Measurements from ENCODE around the gene MYOCOS.
"Not testable (repeated sequence)": the region's sequence is repeated elsewhere in the genome, so short reads cannot be mapped to it uniquely, and the experiment has no call there.

MYOCOS gene

GRCh38 chr1:171622152-171622462 lies at the start of gene MYOCOS:
MYOCOS (plus strand) TSS chr1:171622243; CDS start chr1:171623884, 1,641 bp downstream.
- no peak for DNase-seq (ENCODE audit: low read depth in 4 of 4, low spot score in 1 of 4)

GRCh38 chr1:171576144-171576543 lies 45.9 kb upstream of the MYOCOS start:
- no peak for DNase-seq (ENCODE audit: low read depth in 4 of 4, low spot score in 1 of 4)

GRCh38 chr1:171581226-171581625 lies 40.8 kb upstream of the MYOCOS start:
- DNase-seq (ENCODE audit: low read depth in 4 of 4, low spot score in 1 of 4): peak in 1 of 4 experiments; percentile 12

- DNase-seq (ENCODE audit: low read depth in 4 of 4, low spot score in 1 of 4): no peak
Observed at GRCh38 chr1:171581766-171582165, 40.3 kb upstream of the MYOCOS start.

- DNase-seq (ENCODE audit: low read depth in 4 of 4, low spot score in 1 of 4): no peak
Observed at GRCh38 chr1:171582589-171582988, 39.5 kb upstream of the MYOCOS start.

GRCh38 chr1:171583591-171584201 lies 38.3 kb upstream of the MYOCOS start:
- no peak for DNase-seq (ENCODE audit: low read depth in 4 of 4, low spot score in 1 of 4)

- DNase-seq (ENCODE audit: low read depth in 4 of 4, low spot score in 1 of 4): no peak
Observed at GRCh38 chr1:171585715-171586114, 36.3 kb upstream of the MYOCOS start.

- DNase-seq (ENCODE audit: low read depth in 4 of 4, low spot score in 1 of 4): no peak
Observed at GRCh38 chr1:171588230-171588629, 33.8 kb upstream of the MYOCOS start.

- no peak for DNase-seq (ENCODE audit: low read depth in 4 of 4, low spot score in 1 of 4)
Observed at GRCh38 chr1:171590022-171590421, 32.0 kb upstream of the MYOCOS start.

GRCh38 chr1:171595324-171595723 lies 26.7 kb upstream of the MYOCOS start:
- no peak for DNase-seq (ENCODE audit: low read depth in 4 of 4, low spot score in 1 of 4)

- no peak for DNase-seq (ENCODE audit: low read depth in 4 of 4, low spot score in 1 of 4)
Observed at GRCh38 chr1:171596119-171596518, 25.9 kb upstream of the MYOCOS start.

GRCh38 chr1:171596705-171597104 lies 25.3 kb upstream of the MYOCOS start:
- no peak for DNase-seq (ENCODE audit: low read depth in 4 of 4, low spot score in 1 of 4)

GRCh38 chr1:171597203-171597602 lies 24.8 kb upstream of the MYOCOS start:
- DNase-seq (ENCODE audit: low read depth in 4 of 4, low spot score in 1 of 4): no peak

- DNase-seq (ENCODE audit: low read depth in 4 of 4, low spot score in 1 of 4): not testable (repeated sequence)
Observed at GRCh38 chr1:171600310-171600709, 21.7 kb upstream of the MYOCOS start.

GRCh38 chr1:171600862-171601261 lies 21.2 kb upstream of the MYOCOS start:
- DNase-seq (ENCODE audit: low read depth in 4 of 4, low spot score in 1 of 4): no peak

GRCh38 chr1:171603042-171603441 lies 19.0 kb upstream of the MYOCOS start:
- not testable (repeated sequence) for DNase-seq (ENCODE audit: low read depth in 4 of 4, low spot score in 1 of 4)

GRCh38 chr1:171606402-171606941 lies 15.6 kb upstream of the MYOCOS start:
- no peak for DNase-seq (ENCODE audit: low read depth in 4 of 4, low spot score in 1 of 4)

- no peak for DNase-seq (ENCODE audit: low read depth in 4 of 4, low spot score in 1 of 4)
Observed at GRCh38 chr1:171610385-171610784, 11.7 kb upstream of the MYOCOS start.

- DNase-seq (ENCODE audit: low read depth in 4 of 4, low spot score in 1 of 4): no peak
Observed at GRCh38 chr1:171611306-171611705, 10.7 kb upstream of the MYOCOS start.

GRCh38 chr1:171613282-171613681 lies 8.8 kb upstream of the MYOCOS start:
- DNase-seq (ENCODE audit: low read depth in 4 of 4, low spot score in 1 of 4): no peak

GRCh38 chr1:171615122-171615906 lies 6.7 kb upstream of the MYOCOS start:
- DNase-seq (ENCODE audit: low read depth in 4 of 4, low spot score in 1 of 4): not testable (repeated sequence)

GRCh38 chr1:171616586-171616985 lies 5.5 kb upstream of the MYOCOS start:
- DNase-seq (ENCODE audit: low read depth in 4 of 4, low spot score in 1 of 4): no peak

Data from stimulated activated CD4-positive, alpha-beta T cell treated with anti-CD3 and anti-CD28 coated beads, Interleukin-1b, Interleukin-23, amount 100 ng/mL, for 24 hours (primary cell).